Nephron progenitor cell (in vitro differentiated cells): ENCODE results near the gene PTPRJ.

Experiments used
- DNase-seq: peaks from one replicate; pipeline ENCODE4 v3.0.0; 2021
- H3K27ac Mint-ChIP-seq: 2 replicates; pipeline ENCODE4 v1.8.0; 2021; ENCODE audit warnings: mild to moderate bottlenecking, moderate library complexity, mixed read lengths
- H3K27me3 Mint-ChIP-seq: 2 replicates; pipeline ENCODE4 v1.8.0; 2021; ENCODE audit warnings: mild to moderate bottlenecking, low read depth, mixed read lengths; ENCODE audit not compliant: poor library complexity
- H3K36me3 Mint-ChIP-seq: 2 replicates; pipeline ENCODE4 v1.8.0; 2021; ENCODE audit warnings: low read depth, mixed read lengths
- H3K4me1 Mint-ChIP-seq: 2 replicates; pipeline ENCODE4 v1.8.0; 2021; ENCODE audit warnings: mixed read lengths
- H3K4me3 Mint-ChIP-seq: 2 replicates; pipeline ENCODE4 v1.8.0; 2021; ENCODE audit warnings: mild to moderate bottlenecking, moderate library complexity, mixed read lengths
- H3K9me3 Mint-ChIP-seq: 2 replicates; pipeline ENCODE4 v1.8.0; 2021; ENCODE audit warnings: mild to moderate bottlenecking, moderate library complexity, mixed read lengths
- TF ChIP-seq, protein P1 (sequence below): fragments of 200-600 bp; sonication (generic); IDR thresholded peaks from 2 replicates; pipeline ENCODE4 v1.5.0; 2021; ENCODE audit warnings: antibody characterized with exemption

The PTPRJ gene

DNA sequence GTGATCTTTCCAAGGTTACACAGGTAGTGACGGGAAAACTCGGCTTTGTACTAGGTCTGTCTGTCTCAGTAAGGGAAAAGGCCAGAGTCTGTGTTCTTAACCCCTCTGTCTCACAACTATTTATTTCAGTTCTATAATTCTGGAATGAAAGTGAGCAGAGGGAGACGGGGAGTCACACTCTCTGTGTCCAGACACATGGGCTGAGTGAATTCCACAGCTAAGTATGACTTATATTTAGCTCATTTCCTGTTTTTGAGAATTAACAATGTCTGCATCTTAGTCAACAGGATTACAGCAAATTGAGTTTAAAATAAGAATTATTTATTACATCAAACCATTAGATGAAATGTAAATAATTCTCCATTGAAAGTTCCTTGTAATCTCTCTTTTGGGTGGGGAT, 173.8 kb downstream of the PTPRJ start:
- peaks cover 62% of the 10 kb centered on the region for H3K36me3 Mint-ChIP-seq
- no peak overlapping the region for H3K27ac Mint-ChIP-seq
- peaks cover 25% of the 10 kb centered on the region for H3K9me3 Mint-ChIP-seq

GRCh38 chr11:48161951-48162884, 181.9 kb downstream of the PTPRJ start:
- DNase-seq, result no peak
- Mint-ChIP-seq H3K27ac (peak overlapping the region; percentile 26), H3K36me3 (peaks cover 48% of the 10 kb centered on the region), H3K4me3 (no peak overlapping the region), H3K9me3 (no peaks in the 10 kb centered on the region), H3K4me1 (peaks cover 6% of the 10 kb centered on the region), H3K27me3 (no peaks in the 10 kb centered on the region)
- TF ChIP-seq, protein P1, sequence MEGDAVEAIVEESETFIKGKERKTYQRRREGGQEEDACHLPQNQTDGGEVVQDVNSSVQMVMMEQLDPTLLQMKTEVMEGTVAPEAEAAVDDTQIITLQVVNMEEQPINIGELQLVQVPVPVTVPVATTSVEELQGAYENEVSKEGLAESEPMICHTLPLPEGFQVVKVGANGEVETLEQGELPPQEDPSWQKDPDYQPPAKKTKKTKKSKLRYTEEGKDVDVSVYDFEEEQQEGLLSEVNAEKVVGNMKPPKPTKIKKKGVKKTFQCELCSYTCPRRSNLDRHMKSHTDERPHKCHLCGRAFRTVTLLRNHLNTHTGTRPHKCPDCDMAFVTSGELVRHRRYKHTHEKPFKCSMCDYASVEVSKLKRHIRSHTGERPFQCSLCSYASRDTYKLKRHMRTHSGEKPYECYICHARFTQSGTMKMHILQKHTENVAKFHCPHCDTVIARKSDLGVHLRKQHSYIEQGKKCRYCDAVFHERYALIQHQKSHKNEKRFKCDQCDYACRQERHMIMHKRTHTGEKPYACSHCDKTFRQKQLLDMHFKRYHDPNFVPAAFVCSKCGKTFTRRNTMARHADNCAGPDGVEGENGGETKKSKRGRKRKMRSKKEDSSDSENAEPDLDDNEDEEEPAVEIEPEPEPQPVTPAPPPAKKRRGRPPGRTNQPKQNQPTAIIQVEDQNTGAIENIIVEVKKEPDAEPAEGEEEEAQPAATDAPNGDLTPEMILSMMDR, result no peak

More for the DNA sequence above, 173.8 kb downstream of the PTPRJ start:
- no peak for DNase-seq
- TF ChIP-seq, protein P1, result no peak
- no peaks in the 10 kb centered on the region for H3K27me3 Mint-ChIP-seq
- H3K4me3 Mint-ChIP-seq, result no peak overlapping the region
- H3K4me1 Mint-ChIP-seq, result no peaks in the 10 kb centered on the region

DNA sequence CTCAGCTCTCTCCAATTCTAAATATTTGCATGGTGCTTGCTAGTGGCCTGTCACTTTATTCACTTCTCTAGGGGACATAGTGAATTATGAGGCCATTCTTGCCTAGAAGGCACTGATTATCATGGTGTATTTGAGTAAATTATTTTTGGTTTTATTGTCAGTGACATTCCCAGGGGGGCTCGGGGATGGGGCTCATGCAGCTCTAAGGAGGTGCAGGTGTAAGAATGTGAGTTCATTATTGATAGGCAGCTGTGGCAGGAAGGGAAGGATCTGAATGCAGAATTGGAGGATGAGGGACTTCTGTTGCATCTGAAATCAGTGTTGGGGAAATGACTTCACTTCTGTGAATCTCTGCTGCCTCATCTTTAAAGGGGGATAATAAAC, 182.5 kb downstream of the PTPRJ start:
- no peaks in the 10 kb centered on the region for H3K9me3 Mint-ChIP-seq
- no peak for DNase-seq
- peak overlapping the region; percentile 26 for H3K27ac Mint-ChIP-seq
- no peaks in the 10 kb centered on the region for H3K27me3 Mint-ChIP-seq
- TF ChIP-seq, protein P1, result no peak
- H3K4me1 Mint-ChIP-seq, result peaks cover 6% of the 10 kb centered on the region
- H3K36me3 Mint-ChIP-seq, result peaks cover 50% of the 10 kb centered on the region
- no peak overlapping the region for H3K4me3 Mint-ChIP-seq

DNA sequence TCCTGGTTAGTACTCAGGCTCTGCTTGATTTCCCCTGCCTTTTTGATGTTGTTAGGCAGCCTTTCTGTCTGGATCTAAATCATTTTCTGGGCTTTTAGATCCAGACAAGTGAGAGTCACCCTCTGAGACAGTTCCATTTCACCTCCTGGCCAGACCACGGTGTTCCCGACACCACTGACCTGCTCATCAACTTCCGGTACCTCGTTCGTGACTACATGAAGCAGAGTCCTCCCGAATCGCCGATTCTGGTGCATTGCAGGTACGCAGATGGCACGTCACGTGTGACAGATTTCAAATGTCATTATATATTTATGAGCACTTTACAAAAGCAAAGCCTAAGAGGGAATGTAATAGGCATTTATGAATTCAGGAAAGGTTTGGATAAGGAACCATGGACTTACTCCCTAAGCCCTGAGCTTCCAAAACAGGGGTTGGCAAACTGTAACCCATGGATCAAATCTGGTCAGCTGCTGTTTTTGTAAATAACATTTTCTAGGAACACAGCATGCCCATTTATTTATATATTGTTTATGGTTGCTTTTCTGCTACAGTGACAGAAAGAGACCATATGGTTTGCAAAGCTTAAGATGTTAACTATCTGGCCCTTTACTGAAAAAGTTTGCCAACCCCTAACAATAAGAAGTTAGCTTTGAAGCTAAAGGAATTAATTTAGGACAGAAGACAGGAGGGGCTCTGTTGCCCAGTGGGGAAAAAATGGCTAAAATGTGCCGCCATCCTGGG, 183.2 kb downstream of the PTPRJ start:
- Mint-ChIP-seq H3K27me3 (no peaks in the 10 kb centered on the region), H3K27ac (peak overlapping the region; percentile 54), H3K9me3 (no peaks in the 10 kb centered on the region), H3K4me3 (no peak overlapping the region), H3K36me3 (peaks cover 56% of the 10 kb centered on the region), H3K4me1 (peaks cover 12% of the 10 kb centered on the region)
- DNase-seq, result no peak
- TF ChIP-seq, protein P1, result no peak

DNA sequence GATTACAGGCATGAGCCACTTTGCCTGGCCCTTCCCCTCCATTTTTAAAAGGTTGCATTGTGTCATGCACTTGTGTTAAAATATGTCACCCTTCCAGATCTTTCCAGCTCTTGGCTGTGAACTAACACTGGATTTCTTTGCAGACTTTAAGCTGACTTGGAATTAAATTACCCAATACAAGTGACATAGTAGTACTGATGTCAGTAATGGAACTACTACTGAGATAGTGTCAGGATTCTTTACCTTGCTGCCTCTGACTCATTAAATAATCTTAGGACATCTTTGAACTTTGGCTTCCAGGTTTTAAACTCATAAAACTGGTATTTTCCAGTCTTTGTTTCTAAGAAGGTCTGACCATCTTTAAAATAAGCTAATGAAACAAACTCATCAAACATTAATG, 184.5 kb downstream of the PTPRJ start:
- TF ChIP-seq, protein P1, result no peak
- Mint-ChIP-seq H3K27me3 (no peaks in the 10 kb centered on the region), H3K4me1 (peaks cover 24% of the 10 kb centered on the region), H3K4me3 (no peak overlapping the region), H3K36me3 (peaks cover 61% of the 10 kb centered on the region), H3K9me3 (no peaks in the 10 kb centered on the region), H3K27ac (no peak overlapping the region)
- DNase-seq, result no peak
